HG02885 (cell line): ENCODE measurements around the gene AUTS2.

Source experiments
- ATAC-seq: cut with Tn5 transposase; IDR thresholded peaks from one replicate; pipeline ENCODE4 v1.9.1; 2021; ENCODE audit warnings: mild to moderate bottlenecking; ENCODE audit not compliant: unreplicated experiment, poor library complexity

The AUTS2 gene

GRCh38 chr7:70749831-70750230 is 1151.6 kb downstream of the AUTS2 start:
- no peak for ATAC-seq

GRCh38 chr7:70751895-70752294 is 1153.6 kb downstream of the AUTS2 start:
- ATAC-seq = no peak

GRCh38 chr7:70752794-70753241 is 1154.5 kb downstream of the AUTS2 start:
- no peak for ATAC-seq

GRCh38 chr7:70756789-70757188 is 1158.5 kb downstream of the AUTS2 start:
- ATAC-seq = no peak

GRCh38 chr7:70758646-70759045 is 1160.4 kb downstream of the AUTS2 start:
- no peak for ATAC-seq

GRCh38 chr7:70759674-70760073 is 1161.4 kb downstream of the AUTS2 start:
- ATAC-seq = no peak

GRCh38 chr7:70761711-70762328 is 1163.5 kb downstream of the AUTS2 start:
- peak; percentile 38 for ATAC-seq

- no peak for ATAC-seq
These were observed 1164.4 kb downstream of the AUTS2 start for GRCh38 chr7:70762696-70763095.

GRCh38 chr7:70763961-70764691 is 1165.9 kb downstream of the AUTS2 start:
- ATAC-seq = peak; percentile 88

- peak; percentile 0 for ATAC-seq
These were observed 1166.5 kb downstream of the AUTS2 start for GRCh38 chr7:70764701-70765208.

- no peak for ATAC-seq
These were observed 1167.4 kb downstream of the AUTS2 start for GRCh38 chr7:70765651-70766050.

GRCh38 chr7:70766109-70766508 is 1167.8 kb downstream of the AUTS2 start:
- no peak for ATAC-seq

GRCh38 chr7:70766694-70767093 is 1168.4 kb downstream of the AUTS2 start:
- no peak for ATAC-seq

- ATAC-seq = no peak
These were observed 1171.9 kb downstream of the AUTS2 start for GRCh38 chr7:70770154-70770553.

- ATAC-seq = no peak
These were observed 1173.2 kb downstream of the AUTS2 start for GRCh38 chr7:70771451-70771850.

GRCh38 chr7:70772891-70773290 is 1174.6 kb downstream of the AUTS2 start:
- ATAC-seq = no peak

GRCh38 chr7:70773406-70773805 is 1175.1 kb downstream of the AUTS2 start:
- no peak for ATAC-seq

- no peak for ATAC-seq
These were observed 1176.8 kb downstream of the AUTS2 start for GRCh38 chr7:70774950-70775527.

- peak; percentile 72 for ATAC-seq
These were observed 1177.4 kb downstream of the AUTS2 start for GRCh38 chr7:70775570-70776156.

- no peak for ATAC-seq
These were observed 1178.4 kb downstream of the AUTS2 start for GRCh38 chr7:70776627-70777101.

- no peak for ATAC-seq
These were observed 1179.0 kb downstream of the AUTS2 start for GRCh38 chr7:70777251-70777650.
